Hematopoietic multipotent progenitor cell treated with erythropoietin and hydrocortisone succinate and interleukin-3 and kit ligand, for 4 days (in vitro differentiated cells): ENCODE data around the gene ACADVL.
"Not testable (repeated sequence)": the region's sequence is repeated elsewhere in the genome, so short reads cannot be mapped to it uniquely, and the experiment has no call there.

Experiments
- DNase-seq: peaks from one replicate; pipeline ENCODE4 v3.0.0-alpha.2; 2015

ACADVL gene

GRCh38 chr17:7235693-7236665 is 16.2 kb downstream of the ACADVL start:
- DNase-seq = no peak

GRCh38 chr17:7236808-7237207 is 17.1 kb downstream of the ACADVL start:
- DNase-seq = no peak

- no peak for DNase-seq
Observed at GRCh38 chr17:7237266-7237760, 17.6 kb downstream of the ACADVL start.

GRCh38 chr17:7237761-7238419 is 18.2 kb downstream of the ACADVL start:
- DNase-seq = peak; percentile 93

- DNase-seq = peak; percentile 77
Observed at GRCh38 chr17:7238420-7239090, 18.8 kb downstream of the ACADVL start.

- peak; percentile 100 for DNase-seq
Observed at GRCh38 chr17:7239091-7240027, 19.6 kb downstream of the ACADVL start, which contains the start of gene PHF23. PHF23 (minus strand) TSS chr17:7239457; CDS start chr17:7239279, 178 bp downstream.

- no peak for DNase-seq
Observed at GRCh38 chr17:7240375-7240774, 20.6 kb downstream of the ACADVL start.

GRCh38 chr17:7241090-7241733 is 21.5 kb downstream of the ACADVL start:
- DNase-seq = no peak

- peak; percentile 96 for DNase-seq
Observed at GRCh38 chr17:7241783-7242716, 22.3 kb downstream of the ACADVL start, which contains the start of gene GABARAP. GABARAP (minus strand) TSS chr17:7242449; CDS start chr17:7242330, 119 bp downstream.

GRCh38 chr17:7242717-7243452 is 23.1 kb downstream of the ACADVL start:
- peak; percentile 97 for DNase-seq

GRCh38 chr17:7243453-7243729 is 23.7 kb downstream of the ACADVL start:
- no peak for DNase-seq

- DNase-seq = not testable (repeated sequence)
Observed at GRCh38 chr17:7243838-7244237, 24.1 kb downstream of the ACADVL start.

GRCh38 chr17:7246779-7247178 is 27.0 kb downstream of the ACADVL start:
- no peak for DNase-seq

- no peak for DNase-seq
Observed at GRCh38 chr17:7248796-7249195, 29.1 kb downstream of the ACADVL start.

GRCh38 chr17:7249214-7249613 is 29.5 kb downstream of the ACADVL start:
- no peak for DNase-seq

- DNase-seq = peak; percentile 52
Observed at GRCh38 chr17:7249830-7250229, 30.1 kb downstream of the ACADVL start.

- no peak for DNase-seq
Observed at GRCh38 chr17:7250695-7251627, 31.2 kb downstream of the ACADVL start.

- DNase-seq = peak; percentile 100
Observed at GRCh38 chr17:7251661-7252175, 32.0 kb downstream of the ACADVL start, which contains the start of gene CTDNEP1. CTDNEP1 (minus strand) TSS chr17:7251734; CDS start chr17:7251296, 438 bp downstream.
